SK-N-SH (cell line): ENCODE results near the gene CX3CL1. TPM values are rescaled to one million over a fixed set of nuclear protein-coding genes. Genes with fewer than 3 reads are reported as not detected.

Source experiments
- CTCF ChIA-PET: fragments of 300-600, 350-600 bp; formaldehyde crosslinking; extraction: SDS; loops from one replicate; lab custom pipeline; 2021; lab: Yijun Ruan, JAX
- POLR2A ChIA-PET: fragments of 350-600 bp; sonication (Branson Sonifier 250); formaldehyde crosslinking; extraction: SDS; loops from one replicate; lab custom pipeline; 2020; ENCODE audit warnings: antibody characterized with exemption, inconsistent platforms; lab: Yijun Ruan, JAX
- DNase-seq: peaks from one replicate; pipeline ENCODE4 v3.0.0; 2012
- H2AFZ ChIP-seq: fragments of 200-600 bp; sonication (generic); 2 replicates; pipeline ENCODE4 v1.8.1; 2016; ENCODE audit warnings: antibody characterized with exemption, mild to moderate bottlenecking, low read depth
- H3F3A ChIP-seq: fragments of 200-600 bp; sonication (generic); replicated peaks from 2 replicates; pipeline ENCODE3; 2016; ENCODE audit warnings: antibody characterized with exemption, mild to moderate bottlenecking; ENCODE audit not compliant: insufficient read depth
- H3K27ac ChIP-seq, 2 experiments: fragments of 200-500 bp in 1 of 2; fragments of 200-600 bp in 1 of 2; sonication (Bioruptor generic) in 1 of 2; sonication (generic), shearing (Covaris generic) in 1 of 2; 2 replicates each; pipeline versions ENCODE4 v1.5.1 to v1.6.1; 2014 to 2016; ENCODE audit warnings: low read depth in 2 of 2, inconsistent platforms in 1 of 2, low read length in 1 of 2, mild to moderate bottlenecking in 1 of 2, mixed read lengths in 1 of 2
- H3K27me3 ChIP-seq: fragments of 200-600 bp; sonication (generic), shearing (Covaris generic); 2 replicates; pipeline ENCODE4 v1.6.1; 2016; ENCODE audit warnings: mixed run types; ENCODE audit not compliant: insufficient read depth
- H3K36me3 ChIP-seq, 2 experiments: fragments of 200-500 bp in 1 of 2; fragments of 200-600 bp in 1 of 2; sonication (Bioruptor generic) in 1 of 2; sonication (generic) in 1 of 2; replicated peaks in 1 of 2; 2 replicates each; pipeline versions ENCODE3 to v1.5.1; 2014 to 2016; ENCODE audit warnings: low read length in 1 of 2, mild to moderate bottlenecking in 1 of 2; ENCODE audit not compliant: insufficient read depth in 2 of 2, control insufficient read depth in 1 of 2
- H3K4me1 ChIP-seq, 2 experiments: fragments of 200-500 bp in 1 of 2; fragments of 200-600 bp in 1 of 2; sonication (Bioruptor generic) in 1 of 2; sonication (generic), shearing (Covaris generic) in 1 of 2; 2 replicates each; pipeline versions ENCODE4 v1.5.1 to v1.6.1; 2014 to 2016; ENCODE audit warnings: low read depth in 1 of 2, low read length in 1 of 2, mixed run types in 1 of 2; ENCODE audit not compliant: insufficient read depth in 2 of 2, control insufficient read depth in 1 of 2
- H3K4me2 ChIP-seq: fragments of 200-600 bp; sonication (generic), shearing (Covaris generic); 2 replicates; pipeline ENCODE4 v1.6.1; 2017; ENCODE audit warnings: mixed run types
- H3K4me3 ChIP-seq, 2 experiments: fragments of 200-500 bp in 1 of 2; fragments of 200-600 bp in 1 of 2; sonication (Bioruptor generic) in 1 of 2; sonication (generic), shearing (Covaris generic) in 1 of 2; 2 replicates each; pipeline versions ENCODE4 v1.5.1 to v1.8.1; 2014 to 2016; ENCODE audit warnings: low read depth in 2 of 2, inconsistent platforms in 1 of 2, low read length in 1 of 2, mild to moderate bottlenecking in 1 of 2, mixed read lengths in 1 of 2, moderate library complexity in 1 of 2
- H3K79me2 ChIP-seq: fragments of 200-600 bp; sonication (generic); 2 replicates; pipeline ENCODE4 v1.8.1; 2017; ENCODE audit warnings: mild to moderate bottlenecking; ENCODE audit not compliant: insufficient read depth
- H3K9ac ChIP-seq: fragments of 200-600 bp; sonication (generic); 2 replicates; pipeline ENCODE4 v1.6.1; 2017; ENCODE audit warnings: mixed run types
- H3K9me2 ChIP-seq: fragments of 200-600 bp; sonication (generic); 2 replicates; pipeline ENCODE4 v1.6.1; 2017; ENCODE audit warnings: mixed run types
- H3K9me3 ChIP-seq: fragments of 200-600 bp; sonication (generic); 2 replicates; pipeline ENCODE4 v1.6.1; 2017; ENCODE audit warnings: mixed run types, mild to moderate bottlenecking, moderate library complexity
- H4K20me1 ChIP-seq: fragments of 200-600 bp; sonication (generic); 2 replicates; pipeline ENCODE4 v1.6.1; 2017; ENCODE audit warnings: mild to moderate bottlenecking, mixed run types; ENCODE audit not compliant: insufficient read depth
- CHD2 ChIP-seq: fragments of 150-350 bp; IDR thresholded peaks from 2 replicates; pipeline ENCODE4 v1.6.1; 2018; ENCODE audit warnings: low read length; ENCODE audit not compliant: partially characterized antibody
- EP300 ChIP-seq, 2 experiments: IDR thresholded peaks; 2 replicates each; pipeline versions ENCODE4 v1.4.0 to v1.6.1; 2012; ENCODE audit warnings: borderline replicate concordance in 1 of 2, low read depth in 1 of 2, low read length in 1 of 2
- GABPA ChIP-seq: IDR thresholded peaks from 2 replicates; pipeline ENCODE4 v1.4.0; 2012; ENCODE audit warnings: low read depth, mild to moderate bottlenecking
- IRF3 ChIP-seq: fragments of 150-350 bp; IDR thresholded peaks from 2 replicates; pipeline ENCODE4 v1.6.1; 2016; ENCODE audit warnings: mild to moderate bottlenecking, low read depth, low read length
- JUND ChIP-seq: IDR thresholded peaks from 2 replicates; pipeline ENCODE4 v1.4.0; 2012
- NFIC ChIP-seq: IDR thresholded peaks from 2 replicates; pipeline ENCODE4 v1.4.0; 2012; ENCODE audit warnings: borderline replicate concordance
- NRF1 ChIP-seq: IDR thresholded peaks from 2 replicates; pipeline ENCODE4 v1.6.1; 2012; ENCODE audit warnings: low read depth, mild to moderate bottlenecking, low read length
- POLR2AphosphoS5 ChIP-seq: IDR thresholded peaks from 2 replicates; pipeline ENCODE4 v1.6.1; 2012; ENCODE audit warnings: low read depth, low read length
- RAD21 ChIP-seq: IDR thresholded peaks from 2 replicates; pipeline ENCODE4 v1.6.1; 2012; ENCODE audit warnings: mild to moderate bottlenecking, low read length
- RXRA ChIP-seq: IDR thresholded peaks from 2 replicates; pipeline ENCODE4 v1.4.0; 2012; ENCODE audit warnings: low read depth, mild to moderate bottlenecking, borderline replicate concordance
- TAF1 ChIP-seq: IDR thresholded peaks from 2 replicates; pipeline ENCODE4 v1.6.1; 2012; ENCODE audit warnings: low read depth, mild to moderate bottlenecking, low read length, moderate library complexity, borderline replicate concordance
- TCF12 ChIP-seq: IDR thresholded peaks from 2 replicates; pipeline ENCODE4 v1.4.0; 2012
- TEAD4 ChIP-seq: IDR thresholded peaks from 2 replicates; pipeline ENCODE4 v1.4.0; 2012; ENCODE audit warnings: mild to moderate bottlenecking, borderline replicate concordance; ENCODE audit not compliant: insufficient read depth
- YY1 ChIP-seq: IDR thresholded peaks from 2 replicates; pipeline ENCODE4 v1.4.0; 2012; ENCODE audit warnings: low read depth, mild to moderate bottlenecking
- WGBS: methylation state at CpG from one replicate; pipeline ENCODE4 v1.1.6; 2017; ENCODE audit warnings: low lambda C conversion rate; 5-methylcytosine and 5-hydroxymethylcytosine counted together
- polyA plus RNA-seq, 3 experiments: library from polyadenylated mRNA; depleted of rRNA; stranded (reverse); fragments of >200 nt; gene quantifications; 2 replicates each; pipeline ENCODE4 v1.2.3, GENCODE V29; 2012
- TF ChIP-seq, protein P1 (sequence below): IDR thresholded peaks from 2 replicates; pipeline ENCODE4; 2012
- TF ChIP-seq, protein P2 (sequence below): IDR thresholded peaks from 2 replicates; pipeline ENCODE4 v1.4.0; 2012; ENCODE audit warnings: low read depth

Gene CX3CL1
- polyA plus RNA-seq, 1 of the 3 experiments (the other 2 are of a cell fraction), result 6.8 TPM

GRCh38 chr16:57403965-57404817 is 31.9 kb downstream of the CX3CL1 start, which contains the start of gene CCL17:
Gene CCL17 (plus strand): TSS chr16:57404767. CDS start chr16:57413933, 9,166 bp downstream.
- no peaks in the 10 kb centered on the region for H3K9me2 ChIP-seq
- no peaks in the 10 kb centered on the region for H3K36me3 ChIP-seq
- H3K4me2 ChIP-seq, result no peak within 1 kb of the TSS
- no peaks in the 10 kb centered on the region for H3K9me3 ChIP-seq
- no peaks in the 10 kb centered on the region for H3K27me3 ChIP-seq
- H3K4me3 ChIP-seq, result no peak within 1 kb of the TSS
- H3K9ac ChIP-seq, result no peak within 1 kb of the TSS
- WGBS, result 82% methylated on average over 17 of the region's 17 CpGs
- CTCF ChIA-PET, result interaction anchor here (0.6 to 3.2 kb wide), 4 partner anchors 13 to 251 kb away, joined by 3 to 15 read pairs (median 6); no protein-coding TSS in a partner anchor
- no peaks in the 10 kb centered on the region for H3F3A ChIP-seq
- H2AFZ ChIP-seq, result no peak within 1 kb of the TSS
- no peak for DNase-seq
- no peaks in the 10 kb centered on the region for H4K20me1 ChIP-seq
- POLR2A ChIA-PET, result interaction anchor here (0.6 kb wide), 1 partner anchor 218 kb away, joined by 5 read pairs; the partner anchor contains the start of genes PSME3IP1 and RSPRY1
- TF ChIP-seq IRF3 (no peak), TAF1 (no peak), EP300 (IDR thresholded peaks at IDR 0.05; ENCODE audit: borderline replicate concordance in 1 of 2, low read depth in 1 of 2, low read length in 1 of 2) (no peak), NFIC (no peak), TEAD4 (no peak), YY1 (no peak), JUND (no peak), NRF1 (no peak), POLR2AphosphoS5 (no peak), CHD2 (no peak), RAD21 (no peak), GABPA (no peak), RXRA (no peak), TCF12 (no peak)
- TF ChIP-seq, protein P1, sequence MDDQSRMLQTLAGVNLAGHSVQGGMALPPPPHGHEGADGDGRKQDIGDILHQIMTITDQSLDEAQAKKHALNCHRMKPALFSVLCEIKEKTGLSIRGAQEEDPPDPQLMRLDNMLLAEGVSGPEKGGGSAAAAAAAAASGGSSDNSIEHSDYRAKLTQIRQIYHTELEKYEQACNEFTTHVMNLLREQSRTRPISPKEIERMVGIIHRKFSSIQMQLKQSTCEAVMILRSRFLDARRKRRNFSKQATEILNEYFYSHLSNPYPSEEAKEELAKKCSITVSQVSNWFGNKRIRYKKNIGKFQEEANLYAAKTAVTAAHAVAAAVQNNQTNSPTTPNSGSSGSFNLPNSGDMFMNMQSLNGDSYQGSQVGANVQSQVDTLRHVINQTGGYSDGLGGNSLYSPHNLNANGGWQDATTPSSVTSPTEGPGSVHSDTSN, result no peak
- TF ChIP-seq, protein P2, sequence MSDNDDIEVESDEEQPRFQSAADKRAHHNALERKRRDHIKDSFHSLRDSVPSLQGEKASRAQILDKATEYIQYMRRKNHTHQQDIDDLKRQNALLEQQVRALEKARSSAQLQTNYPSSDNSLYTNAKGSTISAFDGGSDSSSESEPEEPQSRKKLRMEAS, result no peak
- H3K27ac ChIP-seq, result no peak within 1 kb of the TSS
- H3K4me1 ChIP-seq, result no peaks in the 10 kb centered on the region
- no peaks in the 10 kb centered on the region for H3K79me2 ChIP-seq
